Measurements from ENCODE around the gene PGA3.
"Not testable (repeated sequence)": the region's sequence is repeated elsewhere in the genome, so short reads cannot be mapped to it uniquely, and the experiment has no call there.

Gene PGA3

DNA sequence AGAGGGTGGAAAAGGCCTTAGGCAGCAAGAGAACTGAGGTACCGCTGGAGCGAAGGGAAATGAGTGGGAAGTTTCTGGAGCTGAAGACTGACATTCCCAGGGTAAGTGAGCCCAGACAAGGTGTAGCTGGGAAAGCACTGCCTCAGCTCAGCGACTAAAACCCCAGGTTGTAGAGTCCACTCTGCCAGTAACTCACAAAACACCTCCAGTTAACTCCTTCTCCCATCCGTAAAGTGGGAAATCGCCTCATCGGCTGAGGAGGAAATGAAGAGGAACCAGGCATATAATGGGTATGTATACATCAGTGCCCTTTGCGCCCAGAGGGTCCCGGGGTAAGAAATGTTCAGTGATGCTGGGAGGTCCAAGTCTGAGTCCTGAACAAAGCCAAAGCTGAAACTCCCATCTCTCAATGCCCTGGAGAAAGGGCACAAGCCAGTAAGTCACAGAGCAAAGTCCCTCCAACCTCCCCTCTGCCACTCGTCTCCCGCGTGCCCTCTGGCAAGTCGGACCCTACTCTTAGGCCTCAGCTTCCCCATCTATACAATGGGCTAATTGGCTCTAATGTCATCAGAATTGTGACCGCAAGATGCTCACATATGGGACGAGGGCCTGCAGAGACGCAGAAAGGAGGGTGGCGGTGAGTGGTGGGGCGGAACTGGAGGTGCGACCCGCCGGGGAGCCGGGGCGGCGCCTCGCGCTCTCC, 42.7 kb upstream of the PGA3 start:
- TF ChIP-seq, protein P1, sequence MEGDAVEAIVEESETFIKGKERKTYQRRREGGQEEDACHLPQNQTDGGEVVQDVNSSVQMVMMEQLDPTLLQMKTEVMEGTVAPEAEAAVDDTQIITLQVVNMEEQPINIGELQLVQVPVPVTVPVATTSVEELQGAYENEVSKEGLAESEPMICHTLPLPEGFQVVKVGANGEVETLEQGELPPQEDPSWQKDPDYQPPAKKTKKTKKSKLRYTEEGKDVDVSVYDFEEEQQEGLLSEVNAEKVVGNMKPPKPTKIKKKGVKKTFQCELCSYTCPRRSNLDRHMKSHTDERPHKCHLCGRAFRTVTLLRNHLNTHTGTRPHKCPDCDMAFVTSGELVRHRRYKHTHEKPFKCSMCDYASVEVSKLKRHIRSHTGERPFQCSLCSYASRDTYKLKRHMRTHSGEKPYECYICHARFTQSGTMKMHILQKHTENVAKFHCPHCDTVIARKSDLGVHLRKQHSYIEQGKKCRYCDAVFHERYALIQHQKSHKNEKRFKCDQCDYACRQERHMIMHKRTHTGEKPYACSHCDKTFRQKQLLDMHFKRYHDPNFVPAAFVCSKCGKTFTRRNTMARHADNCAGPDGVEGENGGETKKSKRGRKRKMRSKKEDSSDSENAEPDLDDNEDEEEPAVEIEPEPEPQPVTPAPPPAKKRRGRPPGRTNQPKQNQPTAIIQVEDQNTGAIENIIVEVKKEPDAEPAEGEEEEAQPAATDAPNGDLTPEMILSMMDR (IDR thresholded peaks at IDR 0.05; ENCODE audit: low read depth, low read length) = no peak
- no peak for DNase-seq (ENCODE audit: extremely low read depth, low read depth)

GRCh38 chr11:61161190-61162091, 41.9 kb upstream of the PGA3 start, which contains the start of gene VPS37C:
VPS37C (minus strand) TSS chr11:61161426; CDS start chr11:61138829, 22,597 bp downstream.
- DNase-seq (ENCODE audit: extremely low read depth, low read depth) = peak; percentile 74
- TF ChIP-seq, protein P1 (IDR thresholded peaks at IDR 0.05; ENCODE audit: low read depth, low read length) = no peak

DNA sequence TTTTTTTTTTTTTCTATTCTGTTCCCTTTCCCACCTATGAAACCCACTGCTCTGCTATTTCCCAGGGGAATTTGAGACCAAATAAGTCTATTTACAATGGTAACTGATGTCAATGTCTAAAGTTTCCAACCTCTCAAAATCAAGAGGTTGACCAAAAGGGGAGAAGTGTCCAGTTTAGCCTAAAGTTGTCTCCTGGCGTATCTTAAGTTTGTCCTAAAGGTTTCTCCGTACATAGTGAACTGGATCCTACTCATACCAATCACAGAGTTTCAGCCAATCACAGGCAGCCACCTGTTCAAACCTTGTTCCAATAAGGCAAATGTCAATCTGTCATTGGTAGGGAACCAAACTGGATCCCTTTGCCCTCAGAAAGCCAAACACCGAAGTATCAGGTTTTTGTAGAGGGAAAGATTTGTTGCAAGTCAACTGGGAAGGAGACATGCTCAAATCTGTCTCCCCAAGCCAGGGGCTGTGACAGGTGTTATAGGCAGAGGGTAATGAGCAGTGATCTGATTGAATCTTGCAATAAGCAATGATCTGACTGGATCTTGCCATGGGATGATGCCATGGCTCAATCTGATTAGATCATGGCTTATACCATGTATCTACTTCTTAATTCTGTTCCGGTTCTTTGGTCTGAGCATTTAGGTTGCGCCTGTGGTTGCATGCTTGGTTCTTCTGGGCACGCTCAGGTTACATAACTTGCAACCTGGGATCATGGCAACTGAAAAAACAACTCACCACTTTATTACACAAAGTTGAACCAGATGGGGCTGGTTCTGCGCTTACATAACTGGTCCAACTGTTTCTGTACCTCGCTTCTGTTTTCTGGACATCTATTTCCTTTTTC, 41.0 kb upstream of the PGA3 start:
- DNase-seq (ENCODE audit: extremely low read depth, low read depth) = no peak
- TF ChIP-seq, protein P1 (IDR thresholded peaks at IDR 0.05; ENCODE audit: low read depth, low read length) = no peak

DNA sequence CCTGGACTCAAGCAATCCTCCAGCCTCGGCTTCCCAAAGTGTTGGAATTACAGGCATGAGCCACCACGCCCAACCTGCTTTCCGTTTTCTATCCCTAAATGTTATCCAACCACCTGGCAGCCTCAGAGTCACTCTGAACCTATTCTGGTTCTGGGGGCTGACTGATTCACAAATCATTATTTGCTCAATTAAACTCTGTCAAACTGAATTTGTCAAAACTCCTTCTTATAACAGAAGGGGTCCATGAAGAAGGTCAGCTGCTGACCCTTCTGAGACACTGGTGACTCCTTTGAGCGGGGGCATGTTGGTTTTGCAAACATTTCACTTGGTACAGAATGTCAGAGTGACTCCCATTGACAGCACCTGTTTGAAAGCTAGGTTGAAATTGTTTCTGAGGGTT, 40.3 kb upstream of the PGA3 start:
- TF ChIP-seq, protein P1 (IDR thresholded peaks at IDR 0.05; ENCODE audit: low read depth, low read length) = no peak
- DNase-seq (ENCODE audit: extremely low read depth, low read depth) = no peak

- TF ChIP-seq, protein P1 (IDR thresholded peaks at IDR 0.05; ENCODE audit: low read depth, low read length) = no peak
- no peak for DNase-seq (ENCODE audit: extremely low read depth, low read depth)
Observed at GRCh38 chr11:61163714-61164605, 39.4 kb upstream of the PGA3 start.

DNA sequence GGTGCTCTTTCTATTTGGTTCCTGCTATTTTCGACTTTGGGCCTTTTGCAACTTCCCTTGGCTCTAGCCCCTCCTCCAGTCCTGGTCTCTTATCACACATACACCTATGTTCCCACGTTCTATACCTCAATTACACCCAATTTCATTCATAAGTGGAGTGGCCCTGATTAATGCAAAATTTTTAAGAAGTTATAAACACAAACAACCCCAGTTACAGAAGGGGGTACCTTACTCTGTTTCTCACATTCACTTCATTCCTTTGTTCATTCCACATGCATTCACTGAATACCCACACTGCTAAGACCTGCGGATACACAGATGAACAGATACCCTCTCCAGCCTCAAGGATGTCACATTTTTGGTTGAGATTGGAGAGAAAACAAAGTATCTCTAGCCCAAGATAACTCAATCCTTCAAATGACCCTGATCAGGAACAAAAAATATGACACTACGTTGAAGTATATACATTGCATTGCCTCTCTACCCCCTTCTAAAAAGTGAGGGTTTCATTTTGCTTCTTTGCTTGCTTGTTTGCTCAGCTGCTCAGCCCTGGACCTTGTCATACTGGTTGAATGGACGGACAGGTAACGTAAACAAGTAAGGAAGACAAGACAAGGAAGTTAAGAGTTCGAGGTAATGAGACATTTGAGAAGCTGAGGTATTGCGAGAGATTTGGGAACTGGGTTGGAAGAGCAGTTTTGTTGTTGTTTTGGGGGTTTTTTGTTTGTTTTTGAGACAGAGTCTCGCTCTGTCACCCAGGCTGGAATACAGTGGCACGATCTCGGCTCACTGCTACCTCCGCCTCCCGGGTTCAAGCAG, 38.5 kb upstream of the PGA3 start:
- TF ChIP-seq, protein P1 (IDR thresholded peaks at IDR 0.05; ENCODE audit: low read depth, low read length) = no peak
- no peak for DNase-seq (ENCODE audit: extremely low read depth, low read depth)

DNA sequence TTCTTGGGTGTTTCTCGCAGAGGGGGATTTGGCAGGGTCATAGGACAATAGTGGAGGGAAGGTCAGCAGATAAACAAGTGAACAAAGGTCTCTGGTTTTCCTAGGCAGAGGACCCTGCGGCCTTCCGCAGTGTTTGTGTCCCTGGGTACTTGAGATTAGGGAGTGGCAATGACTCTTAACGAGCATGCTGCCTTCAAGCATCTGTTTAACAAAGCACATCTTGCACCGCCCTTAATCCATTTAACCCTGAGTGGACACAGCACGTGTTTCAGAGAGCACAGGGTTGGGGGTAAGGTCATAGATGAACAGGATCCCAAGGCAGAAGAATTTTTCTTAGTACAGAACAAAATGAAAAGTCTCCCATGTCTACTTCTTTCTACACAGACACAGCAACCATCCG, 37.5 kb upstream of the PGA3 start:
- DNase-seq (ENCODE audit: extremely low read depth, low read depth) = not testable (repeated sequence)

DNA sequence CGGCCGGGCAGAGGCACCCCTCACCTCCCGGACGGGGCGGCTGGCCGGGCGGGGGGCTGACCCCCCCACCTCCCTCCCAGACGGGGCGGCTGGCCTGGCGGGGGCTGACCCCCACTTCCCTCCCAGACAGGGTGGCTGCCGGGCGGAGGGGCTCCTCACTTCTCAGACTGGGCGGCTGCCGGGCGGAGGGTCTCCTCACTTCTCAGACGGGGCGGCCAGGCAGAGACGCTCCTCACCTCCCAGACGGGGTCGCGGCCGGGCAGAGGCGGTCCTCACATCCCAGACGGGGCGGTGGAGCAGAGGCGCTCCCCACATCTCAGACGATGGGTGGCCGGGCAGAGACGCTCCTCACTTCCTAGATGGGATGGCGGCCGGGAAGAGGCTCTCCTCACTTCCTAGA, 37.0 kb upstream of the PGA3 start:
- DNase-seq (ENCODE audit: extremely low read depth, low read depth) = not testable (repeated sequence)
